Large intestine (tissue), 3 donors: ENCODE data around the gene CRB2. TPM values are rescaled to one million over a fixed set of nuclear protein-coding genes. Genes with fewer than 3 reads are reported as not detected.

Experiments
- DNase-seq, 2 donors: peaks; one replicate each; pipeline versions ENCODE4 v3.0.0 to v3.0.0-alpha.2; 2013
- H3K27ac ChIP-seq: one replicate; pipeline ENCODE4 v1.5.1; 2013; ENCODE audit warnings: low read length
- H3K27me3 ChIP-seq: 2 replicates; pipeline ENCODE4 v1.6.1; 2013; ENCODE audit warnings: low read length; ENCODE audit not compliant: control insufficient read depth, insufficient read depth
- H3K36me3 ChIP-seq: 2 replicates; pipeline ENCODE4 v1.6.1; 2013; ENCODE audit warnings: low read length; ENCODE audit not compliant: control insufficient read depth, insufficient read depth
- H3K4me1 ChIP-seq: one replicate; pipeline ENCODE4 v1.6.1; 2013; ENCODE audit warnings: low read length; ENCODE audit not compliant: control insufficient read depth, insufficient read depth
- H3K4me3 ChIP-seq: one replicate; pipeline ENCODE4 v1.5.1; 2013; ENCODE audit warnings: low read length
- H3K9me3 ChIP-seq: one replicate; pipeline ENCODE4 v1.6.1; 2013; ENCODE audit warnings: mild to moderate bottlenecking, low read depth, low read length, moderate library complexity; ENCODE audit not compliant: control insufficient read depth
- WGBS: methylation state at CpG from one replicate; pipeline ENCODE4 v1.1.5; 2013; ENCODE audit warnings: low lambda C conversion rate; ENCODE audit not compliant: insufficient coverage; 5-methylcytosine and 5-hydroxymethylcytosine counted together
- polyA plus RNA-seq: library from polyadenylated mRNA; unstranded; fragments of 120-200 nt; gene quantifications from one replicate; pipeline ENCODE4 v1.2.1, GENCODE V29; 2013

The CRB2 gene
- polyA plus RNA-seq, 1 donor = 2.3 TPM

- Histone ChIP-seq H3K27me3 (no peaks in the 10 kb centered on the region), H3K27ac (no peak overlapping the region), H3K4me3 (no peak overlapping the region), H3K36me3 (peaks cover 40% of the 10 kb centered on the region), H3K4me1 (no peaks in the 10 kb centered on the region), H3K9me3 (no peaks in the 10 kb centered on the region)
- 100% methylated on average over 2 of the region's 23 CpGs for WGBS
- no peak for DNase-seq
Observed at GRCh38 chr9:123414936-123415930, 59.2 kb downstream of the CRB2 start.

GRCh38 chr9:123416176-123416575, 60.2 kb downstream of the CRB2 start:
- WGBS = 90% methylated on average over 3 of the region's 8 CpGs
- DNase-seq = no peak

GRCh38 chr9:123417289-123418051, 61.5 kb downstream of the CRB2 start:
- Histone ChIP-seq H3K36me3 (peaks cover 43% of the 10 kb centered on the region), H3K4me3 (no peak overlapping the region), H3K4me1 (no peaks in the 10 kb centered on the region), H3K27ac (no peak overlapping the region), H3K9me3 (no peaks in the 10 kb centered on the region), H3K27me3 (no peaks in the 10 kb centered on the region)
- WGBS = 100% methylated on average over 1 of the region's 5 CpGs
- DNase-seq = no peak

More at GRCh38 chr9:123416176-123416575, 60.2 kb downstream of the CRB2 start:
- no peaks in the 10 kb centered on the region for H3K9me3 ChIP-seq
- no peaks in the 10 kb centered on the region for H3K27me3 ChIP-seq
- no peaks in the 10 kb centered on the region for H3K4me1 ChIP-seq
- H3K36me3 ChIP-seq = peaks cover 44% of the 10 kb centered on the region
- H3K4me3 ChIP-seq = no peak overlapping the region
- H3K27ac ChIP-seq = no peak overlapping the region

DNA sequence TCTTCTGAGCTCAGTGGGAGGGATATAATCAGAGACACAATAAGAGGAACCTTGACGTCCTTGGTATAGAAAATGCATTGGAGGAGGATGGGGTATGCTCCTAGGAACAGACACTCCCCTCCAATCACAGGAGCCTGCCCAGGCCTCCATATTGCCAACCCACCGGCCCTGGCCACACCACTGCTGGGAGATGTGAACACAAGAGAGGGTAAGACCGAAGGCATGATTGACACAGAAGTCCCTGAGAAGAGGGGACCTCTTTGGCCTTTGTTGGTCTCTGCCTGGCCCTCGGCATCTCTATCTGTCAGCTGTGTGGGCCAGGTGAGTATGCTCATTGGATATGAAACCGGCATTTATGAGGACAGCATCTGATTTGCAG, 62.0 kb downstream of the CRB2 start:
- H3K4me3 ChIP-seq = no peak overlapping the region
- peaks cover 44% of the 10 kb centered on the region for H3K36me3 ChIP-seq
- WGBS = no CpG with 5 or more reads among the region's 5 CpGs

GRCh38 chr9:123418506-123418905, 62.5 kb downstream of the CRB2 start:
- no peak overlapping the region for H3K27ac ChIP-seq
- no peak overlapping the region for H3K4me3 ChIP-seq
- peaks cover 49% of the 10 kb centered on the region for H3K36me3 ChIP-seq
- no peak for DNase-seq
- no peaks in the 10 kb centered on the region for H3K27me3 ChIP-seq
- H3K4me1 ChIP-seq = no peaks in the 10 kb centered on the region
- no CpG with 5 or more reads among the region's 10 CpGs for WGBS
- H3K9me3 ChIP-seq = no peaks in the 10 kb centered on the region

More for the DNA sequence above, 62.0 kb downstream of the CRB2 start:
- Histone ChIP-seq H3K27ac (no peak overlapping the region), H3K4me1 (no peaks in the 10 kb centered on the region), H3K9me3 (no peaks in the 10 kb centered on the region), H3K27me3 (no peaks in the 10 kb centered on the region)
- no peak for DNase-seq

- Histone ChIP-seq H3K4me3 (no peak overlapping the region), H3K4me1 (no peaks in the 10 kb centered on the region), H3K36me3 (peaks cover 48% of the 10 kb centered on the region), H3K27me3 (no peaks in the 10 kb centered on the region), H3K9me3 (no peaks in the 10 kb centered on the region), H3K27ac (no peak overlapping the region)
- no peak for DNase-seq
- no CpG with 5 or more reads among the region's 4 CpGs for whole genome bisulfite sequencing
Observed at GRCh38 chr9:123419091-123419490, 63.1 kb downstream of the CRB2 start.

DNA sequence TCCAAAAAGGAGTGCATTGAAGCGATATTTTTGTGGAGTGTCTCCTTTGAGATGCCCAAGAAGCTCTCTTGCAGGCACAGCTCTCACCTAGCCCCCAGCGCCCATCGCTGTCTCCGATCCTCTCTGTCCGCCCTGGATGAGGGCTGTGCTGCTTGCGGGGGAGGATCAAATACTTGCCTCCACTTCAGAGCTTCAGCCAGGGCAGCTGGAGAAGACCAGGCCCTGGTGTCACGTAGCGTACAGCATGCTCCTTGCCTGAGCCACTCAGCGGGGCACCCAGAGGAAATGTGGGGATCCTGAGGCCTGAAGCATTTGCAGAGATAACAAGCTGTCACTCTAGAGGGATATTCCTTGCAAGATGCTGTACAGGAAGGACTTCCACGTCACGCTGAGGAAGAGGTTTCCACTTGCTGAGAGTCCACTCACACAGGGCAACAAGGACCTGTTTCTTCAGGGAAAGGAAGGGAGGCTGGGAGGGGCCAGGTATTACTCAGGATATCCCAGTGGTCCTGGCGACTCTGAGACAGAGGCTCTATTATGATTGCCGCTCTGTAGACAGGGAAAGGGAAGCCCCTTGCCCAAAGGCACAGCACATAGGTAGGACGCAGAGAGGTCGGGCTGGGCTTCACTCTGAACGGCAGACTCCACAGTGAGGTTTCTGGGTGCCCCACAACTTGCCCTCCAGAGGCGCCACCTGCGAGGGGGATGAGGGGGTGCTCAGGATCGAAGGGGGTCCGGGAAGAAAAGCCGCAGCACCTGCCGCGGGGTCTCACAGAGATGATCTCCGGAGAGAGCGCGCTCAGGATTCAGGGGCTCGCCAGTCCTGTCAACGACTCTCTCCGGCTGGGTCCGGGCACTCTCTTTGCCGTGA, 64.0 kb downstream of the CRB2 start:
- no peak for DNase-seq
- peaks cover 51% of the 10 kb centered on the region for H3K36me3 ChIP-seq
- H3K27me3 ChIP-seq = no peaks in the 10 kb centered on the region

GRCh38 chr9:123420592-123421111, 64.7 kb downstream of the CRB2 start:
- no CpG with 5 or more reads among the region's 17 CpGs for WGBS

More for the DNA sequence above, 64.0 kb downstream of the CRB2 start:
- Histone ChIP-seq H3K9me3 (no peaks in the 10 kb centered on the region), H3K4me3 (no peak overlapping the region), H3K27ac (no peak overlapping the region), H3K4me1 (no peaks in the 10 kb centered on the region)
- WGBS = no CpG with 5 or more reads among the region's 31 CpGs

DNA sequence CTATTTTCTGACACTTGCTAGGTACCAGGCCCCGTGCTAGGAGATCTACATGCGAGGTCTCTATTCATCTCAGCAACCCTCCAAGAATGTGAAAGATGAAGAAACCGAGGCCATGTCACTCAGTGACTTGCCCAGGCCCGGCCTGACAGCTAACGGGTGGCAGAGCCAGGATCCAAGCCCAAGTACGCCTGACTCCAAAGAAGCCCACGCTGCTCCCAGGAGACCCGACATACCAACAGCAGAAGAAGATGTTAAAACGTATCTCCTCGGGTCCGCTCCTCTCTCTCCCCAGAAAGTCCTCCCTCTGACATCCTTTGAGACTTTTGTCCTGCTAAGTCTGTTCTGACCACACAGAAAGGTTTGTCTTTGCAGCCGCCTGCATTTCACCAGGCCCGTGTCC, 65.2 kb downstream of the CRB2 start:
- peaks cover 59% of the 10 kb centered on the region for H3K36me3 ChIP-seq
- no CpG with 5 or more reads among the region's 13 CpGs for WGBS
- H3K27ac ChIP-seq = no peak overlapping the region
- H3K4me3 ChIP-seq = no peak overlapping the region
- H3K27me3 ChIP-seq = no peaks in the 10 kb centered on the region
- no peak for DNase-seq
- H3K9me3 ChIP-seq = no peaks in the 10 kb centered on the region
- H3K4me1 ChIP-seq = no peaks in the 10 kb centered on the region

More at GRCh38 chr9:123420592-123421111, 64.7 kb downstream of the CRB2 start:
- Histone ChIP-seq H3K27ac (no peak overlapping the region), H3K4me1 (no peaks in the 10 kb centered on the region), H3K27me3 (no peaks in the 10 kb centered on the region), H3K36me3 (peaks cover 56% of the 10 kb centered on the region), H3K4me3 (no peak overlapping the region), H3K9me3 (no peaks in the 10 kb centered on the region)
- DNase-seq = no peak
